ENCODE measurements around the gene PSMA7. TPM values are rescaled to one million over a fixed set of nuclear protein-coding genes. Genes with fewer than 3 reads are reported as not detected.

Gene PSMA7
- total RNA-seq, 1 experiment from 2014 or later, result 702 TPM

DNA sequence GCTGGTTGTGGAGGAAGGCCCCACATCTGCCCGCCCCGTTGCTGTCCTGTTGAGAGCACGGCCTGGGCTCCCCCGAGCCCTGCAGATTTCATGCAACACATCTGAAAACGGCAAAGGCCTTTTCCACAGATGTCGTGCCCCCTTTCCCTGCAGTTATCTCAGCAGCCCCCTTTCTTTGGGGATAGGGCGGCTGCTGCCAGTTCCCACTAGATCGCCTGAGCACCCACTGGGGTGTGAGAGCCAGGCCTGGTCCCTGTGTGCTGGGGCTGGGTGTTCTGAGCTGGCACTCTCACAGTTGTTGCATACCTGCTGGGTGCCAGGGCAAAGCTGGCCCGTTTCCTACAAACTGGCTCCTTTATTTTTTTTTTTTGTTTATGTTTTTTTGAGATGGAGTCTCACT is 27.3 kb upstream of the PSMA7 start:
- Mint-ChIP-seq H3K4me1 (ENCODE audit: low read depth, unreplicated experiment) (no peaks in the 10 kb centered on the region), H3K9me3 (ENCODE audit: unreplicated experiment) (no peaks in the 10 kb centered on the region), H3K4me3 (ENCODE audit: unreplicated experiment) (no peak overlapping the region), H3K27ac (ENCODE audit: unreplicated experiment) (no peak overlapping the region), H3K36me3 (ENCODE audit: insufficient read depth, unreplicated experiment) (peaks cover 80% of the 10 kb centered on the region), H3K27me3 (ENCODE audit: insufficient read depth, unreplicated experiment) (no peaks in the 10 kb centered on the region)
- BruUV-seq (replicated peaks), result no TSS peak
- TF ChIP-seq, protein P1, sequence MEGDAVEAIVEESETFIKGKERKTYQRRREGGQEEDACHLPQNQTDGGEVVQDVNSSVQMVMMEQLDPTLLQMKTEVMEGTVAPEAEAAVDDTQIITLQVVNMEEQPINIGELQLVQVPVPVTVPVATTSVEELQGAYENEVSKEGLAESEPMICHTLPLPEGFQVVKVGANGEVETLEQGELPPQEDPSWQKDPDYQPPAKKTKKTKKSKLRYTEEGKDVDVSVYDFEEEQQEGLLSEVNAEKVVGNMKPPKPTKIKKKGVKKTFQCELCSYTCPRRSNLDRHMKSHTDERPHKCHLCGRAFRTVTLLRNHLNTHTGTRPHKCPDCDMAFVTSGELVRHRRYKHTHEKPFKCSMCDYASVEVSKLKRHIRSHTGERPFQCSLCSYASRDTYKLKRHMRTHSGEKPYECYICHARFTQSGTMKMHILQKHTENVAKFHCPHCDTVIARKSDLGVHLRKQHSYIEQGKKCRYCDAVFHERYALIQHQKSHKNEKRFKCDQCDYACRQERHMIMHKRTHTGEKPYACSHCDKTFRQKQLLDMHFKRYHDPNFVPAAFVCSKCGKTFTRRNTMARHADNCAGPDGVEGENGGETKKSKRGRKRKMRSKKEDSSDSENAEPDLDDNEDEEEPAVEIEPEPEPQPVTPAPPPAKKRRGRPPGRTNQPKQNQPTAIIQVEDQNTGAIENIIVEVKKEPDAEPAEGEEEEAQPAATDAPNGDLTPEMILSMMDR (IDR thresholded peaks at IDR 0.05; ENCODE audit: insufficient read depth in 1 of 2, low read depth in 1 of 2, low read length in 1 of 2, severe bottlenecking in 1 of 2, unreplicated experiment in 1 of 2), result no peak
- CTCF ChIA-PET, result no interaction called here
- Histone ChIP-seq H3K4me3 (ENCODE audit: low read depth, low read length) (no peak overlapping the region), H3K27me3 (replicated peaks; ENCODE audit: control insufficient read depth, insufficient read depth, low read length) (no peaks in the 10 kb centered on the region), H3K4me1 (no peaks in the 10 kb centered on the region), H3K36me3 (ENCODE audit: control insufficient read depth, insufficient read depth, low read length) (peaks cover 20% of the 10 kb centered on the region), H3K9me3 (no peaks in the 10 kb centered on the region)
- no peak for DNase-seq
- intact Hi-C loops (cut with micrococcal nuclease; ENCODE audit: unreplicated experiment), result no loop called here
- POLR2A ChIA-PET, result no interaction called here

DNA sequence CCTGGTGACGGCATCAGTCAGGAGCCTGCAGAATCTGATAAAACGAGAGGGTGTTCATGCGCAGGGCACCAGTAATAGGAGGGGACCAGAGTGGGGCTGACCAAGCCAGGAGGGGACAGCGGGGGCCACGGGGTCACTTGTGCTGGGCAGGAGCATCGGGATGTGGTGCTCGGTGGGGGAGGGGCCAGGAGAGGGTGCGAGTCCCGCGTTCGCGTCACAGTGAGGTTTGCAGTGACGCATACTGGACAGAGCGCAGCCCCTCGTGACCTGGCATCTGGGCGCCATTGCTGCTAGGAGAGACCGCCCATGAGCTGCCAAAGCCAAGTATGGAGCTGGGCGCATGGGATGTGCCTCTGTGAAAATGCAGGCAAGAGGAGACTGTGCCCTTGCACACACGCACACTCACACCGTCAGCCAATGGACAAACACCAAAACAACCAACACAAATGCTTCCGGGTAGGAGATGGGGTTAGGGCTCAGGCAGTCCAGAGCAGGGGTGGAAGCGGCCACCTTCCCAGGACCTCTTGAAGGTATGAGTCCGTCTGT is 25.8 kb upstream of the PSMA7 start:
- H3K9me3 ChIP-seq, result no peaks in the 10 kb centered on the region
- DNase-seq, result no peak

DNA sequence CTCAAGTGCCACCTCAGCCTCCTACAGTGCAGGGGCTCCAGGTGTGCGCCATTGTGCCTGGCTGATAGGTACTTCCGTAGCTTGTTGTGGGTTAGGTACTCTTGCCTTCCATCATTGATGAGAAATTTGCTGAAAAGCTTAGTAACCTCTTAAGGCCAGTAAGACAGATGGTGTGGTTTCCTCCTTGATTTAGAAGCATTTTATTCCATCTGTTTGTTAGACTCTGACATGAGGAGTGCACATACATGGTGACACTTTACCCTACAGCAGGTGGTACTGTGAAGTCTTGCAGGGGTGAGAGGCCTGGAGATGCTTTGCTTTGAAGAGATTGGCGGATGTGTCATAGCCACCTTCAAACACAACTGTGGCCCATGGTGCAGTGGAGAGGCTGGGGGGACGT is 24.9 kb upstream of the PSMA7 start:
- no peaks in the 10 kb centered on the region for H3K4me1 Mint-ChIP-seq (ENCODE audit: low read depth, unreplicated experiment)
- no peak overlapping the region for H3K4me3 ChIP-seq (ENCODE audit: low read depth, low read length)
- ChIA-PET CTCF (interaction anchor here (1.0 kb wide), 1 partner anchor 157 kb away, joined by 3 read pairs; no protein-coding TSS in a partner anchor), POLR2A (no interaction called here)
- no peak overlapping the region for H3K4me3 Mint-ChIP-seq (ENCODE audit: unreplicated experiment)
- TF ChIP-seq, protein P1 (IDR thresholded peaks at IDR 0.05; ENCODE audit: insufficient read depth in 1 of 2, low read depth in 1 of 2, low read length in 1 of 2, severe bottlenecking in 1 of 2, unreplicated experiment in 1 of 2), result no peak
- no peaks in the 10 kb centered on the region for H3K9me3 ChIP-seq
- peaks cover 23% of the 10 kb centered on the region for H3K36me3 ChIP-seq (ENCODE audit: control insufficient read depth, insufficient read depth, low read length)
- no peaks in the 10 kb centered on the region for H3K27me3 ChIP-seq (replicated peaks; ENCODE audit: control insufficient read depth, insufficient read depth, low read length)
- DNase-seq, result no peak
- intact Hi-C loops (cut with micrococcal nuclease; ENCODE audit: unreplicated experiment), result no loop called here
- no peaks in the 10 kb centered on the region for H3K27me3 Mint-ChIP-seq (ENCODE audit: insufficient read depth, unreplicated experiment)
- no peaks in the 10 kb centered on the region for H3K9me3 Mint-ChIP-seq (ENCODE audit: unreplicated experiment)
- BruUV-seq (replicated peaks), result TSS peak; percentile 17
- H3K4me1 ChIP-seq, result no peaks in the 10 kb centered on the region
- H3K36me3 Mint-ChIP-seq (ENCODE audit: insufficient read depth, unreplicated experiment), result peaks cover 78% of the 10 kb centered on the region
- no peak overlapping the region for H3K27ac Mint-ChIP-seq (ENCODE audit: unreplicated experiment)

More for the DNA sequence above, 25.8 kb upstream of the PSMA7 start:
- no peak overlapping the region for H3K27ac Mint-ChIP-seq (ENCODE audit: unreplicated experiment)
- Histone ChIP-seq H3K36me3 (ENCODE audit: control insufficient read depth, insufficient read depth, low read length) (peaks cover 23% of the 10 kb centered on the region), H3K27me3 (replicated peaks; ENCODE audit: control insufficient read depth, insufficient read depth, low read length) (no peaks in the 10 kb centered on the region), H3K4me3 (ENCODE audit: low read depth, low read length) (no peak overlapping the region), H3K4me1 (no peaks in the 10 kb centered on the region)
- H3K9me3 Mint-ChIP-seq (ENCODE audit: unreplicated experiment), result no peaks in the 10 kb centered on the region
- peaks cover 76% of the 10 kb centered on the region for H3K36me3 Mint-ChIP-seq (ENCODE audit: insufficient read depth, unreplicated experiment)
- intact Hi-C loops (cut with micrococcal nuclease; ENCODE audit: unreplicated experiment), result no loop called here
- H3K4me3 Mint-ChIP-seq (ENCODE audit: unreplicated experiment), result no peak overlapping the region
- TF ChIP-seq, protein P1 (IDR thresholded peaks at IDR 0.05; ENCODE audit: insufficient read depth in 1 of 2, low read depth in 1 of 2, low read length in 1 of 2, severe bottlenecking in 1 of 2, unreplicated experiment in 1 of 2), result no peak
- no peaks in the 10 kb centered on the region for H3K4me1 Mint-ChIP-seq (ENCODE audit: low read depth, unreplicated experiment)
- CTCF ChIA-PET, result no interaction called here
- H3K27me3 Mint-ChIP-seq (ENCODE audit: insufficient read depth, unreplicated experiment), result no peaks in the 10 kb centered on the region
- POLR2A ChIA-PET, result no interaction called here
- no TSS peak for BruUV-seq (replicated peaks)
